HL-60 (cell line): ENCODE results near the gene AGO3.

Source experiments
- DNase-seq, 2 experiments: peaks; one replicate each; pipeline ENCODE4 v3.0.0-alpha.2; 2010 to 2020; ENCODE audit warnings: low read depth in 1 of 2, low spot score in 1 of 2
- H3K27ac ChIP-seq: fragments of 250-450 bp; sonication (Bioruptor Pico); replicated peaks from 2 replicates; pipeline ENCODE4 v1.5.1; 2020; ENCODE audit warnings: mild to moderate bottlenecking, moderate library complexity
- H3K27me3 ChIP-seq: fragments of 250-450 bp; sonication (Bioruptor Pico); 2 replicates; pipeline ENCODE4 v1.5.1; 2021; ENCODE audit warnings: mild to moderate bottlenecking, moderate library complexity; ENCODE audit not compliant: insufficient read depth, poor library complexity, severe bottlenecking
- H3K4me3 ChIP-seq: replicated peaks from 2 replicates; pipeline ENCODE4 v1.5.1; 2011; ENCODE audit warnings: mild to moderate bottlenecking, control low read depth, low read length; ENCODE audit not compliant: insufficient read depth
- CTCF ChIP-seq: IDR thresholded peaks from one replicate; pipeline ENCODE4 v1.5.1; 2011; ENCODE audit warnings: low read length, control low read depth, inconsistent platforms; ENCODE audit not compliant: insufficient read depth
- GABPA ChIP-seq: IDR thresholded peaks from 2 replicates; pipeline ENCODE4 v1.6.1; 2012; ENCODE audit warnings: low read depth
- POLR2AphosphoS5 ChIP-seq: IDR thresholded peaks from 2 replicates; pipeline ENCODE4 v1.6.1; 2012; ENCODE audit warnings: low read depth
- REST ChIP-seq: IDR thresholded peaks from 2 replicates; pipeline ENCODE4 v1.6.1; 2012; ENCODE audit warnings: low read depth; ENCODE audit not compliant: insufficient replicate concordance
- SPI1 ChIP-seq: IDR thresholded peaks from 2 replicates; pipeline ENCODE4 v1.6.1; 2012; ENCODE audit warnings: low read depth, mild to moderate bottlenecking, borderline replicate concordance

Gene AGO3

DNA sequence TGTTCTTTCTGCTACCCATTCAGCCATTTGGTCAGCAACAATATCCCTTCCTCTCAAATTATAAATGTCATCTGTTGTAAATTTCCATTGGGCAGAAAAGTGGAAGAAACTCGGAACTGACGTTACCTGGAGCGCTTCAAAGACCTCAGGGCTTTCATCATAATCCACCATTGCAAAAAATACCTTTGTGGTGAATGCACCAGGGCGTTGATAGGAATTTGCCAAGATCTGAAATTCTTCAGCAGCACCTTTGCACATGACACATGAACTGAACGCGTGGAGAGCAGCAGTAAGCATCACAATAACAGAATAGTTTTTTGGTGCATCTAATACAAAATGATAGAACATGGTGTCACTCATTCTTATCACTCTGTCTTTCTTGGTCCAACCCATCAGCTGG lies 149.9 kb downstream of the AGO3 start:
- no peak for DNase-seq
- H3K27ac ChIP-seq: no peak overlapping the region
- TF ChIP-seq REST (no peak), SPI1 (no peak), GABPA (no peak), CTCF (no peak), POLR2AphosphoS5 (no peak)
- no peak overlapping the region for H3K4me3 ChIP-seq
- H3K27me3 ChIP-seq: no peaks in the 10 kb centered on the region

- no peak overlapping the region for H3K27ac ChIP-seq
- TF ChIP-seq CTCF (no peak), REST (no peak), GABPA (no peak), SPI1 (no peak), POLR2AphosphoS5 (no peak)
- no peaks in the 10 kb centered on the region for H3K27me3 ChIP-seq
- DNase-seq: no peak
- no peak overlapping the region for H3K4me3 ChIP-seq
These were observed 151.1 kb downstream of the AGO3 start for GRCh38 chr1:36081926-36082485.

DNA sequence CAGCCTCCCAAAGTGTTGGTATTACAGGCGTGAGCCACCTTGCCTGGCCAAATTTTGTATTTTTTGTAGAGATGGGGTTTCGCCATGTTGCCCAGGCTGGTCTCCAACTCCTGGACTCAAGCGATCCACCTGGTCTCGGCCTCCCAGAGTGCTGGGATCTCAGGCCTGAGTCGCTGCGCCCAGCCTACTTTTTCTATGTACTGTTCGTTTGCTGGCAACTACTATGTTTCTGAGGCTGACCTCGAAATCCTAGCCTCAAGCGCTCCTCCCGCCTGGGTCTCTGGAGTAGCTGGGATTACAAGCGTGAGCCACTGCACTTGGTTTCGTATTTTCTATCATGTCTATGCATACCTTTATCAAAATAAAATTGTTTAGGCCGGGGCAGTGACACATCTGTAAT lies 152.3 kb downstream of the AGO3 start:
- no peak overlapping the region for H3K27ac ChIP-seq
- H3K4me3 ChIP-seq: no peak overlapping the region
- no peak for DNase-seq
- TF ChIP-seq GABPA: no peak
- no peak for TF ChIP-seq REST
- TF ChIP-seq CTCF: no peak
- TF ChIP-seq POLR2AphosphoS5: no peak
- TF ChIP-seq SPI1: no peak
- no peaks in the 10 kb centered on the region for H3K27me3 ChIP-seq
